Breast epithelium (tissue), 4 donors: ENCODE results near the gene KLF7. TPM values are rescaled to one million over a fixed set of nuclear protein-coding genes. Genes with fewer than 3 reads are reported as not detected.

ENCODE experiments used
- DNase-seq, 2 donors: peaks; one replicate each; pipeline ENCODE4 v3.0.0-alpha.2; 2019; ENCODE audit warnings: low spot score in 2 of 2
- H3K27ac ChIP-seq, 2 donors: fragments of 200-600 bp; sonication (generic) in 1 of 2; one replicate each; pipeline ENCODE4 v1.5.1; 2016 to 2019; ENCODE audit warnings: mild to moderate bottlenecking in 1 of 2
- H3K27me3 ChIP-seq, 2 donors: fragments of 200-600 bp; sonication (generic) in 1 of 2; one replicate each; pipeline versions ENCODE4 v1.5.1 to v1.6.0; 2017 to 2019; ENCODE audit warnings: control low read depth in 1 of 2, mild to moderate bottlenecking in 1 of 2
- H3K36me3 ChIP-seq: fragments of 200-600 bp; one replicate; pipeline ENCODE4 v1.5.1; 2019
- H3K4me1 ChIP-seq, 2 donors: fragments of 200-600 bp; sonication (generic); one replicate each; pipeline ENCODE4 v1.5.1; 2016 to 2019; ENCODE audit warnings: control low read depth in 1 of 2
- H3K4me3 ChIP-seq, 3 donors: fragments of 200-600 bp; sonication (generic); 1 replicate in 2 of 3; 2 replicates in 1 of 3; pipeline ENCODE4 v1.5.1; 2016 to 2019; ENCODE audit warnings: mild to moderate bottlenecking in 3 of 3, moderate library complexity in 2 of 3
- H3K9me3 ChIP-seq, 2 donors: fragments of 200-600 bp; sonication (generic) in 1 of 2; one replicate each; pipeline ENCODE4 v1.5.1; 2016 to 2019; ENCODE audit warnings: control low read depth in 1 of 2
- CTCF ChIP-seq, 3 donors: fragments of 450-650 bp; IDR thresholded peaks; one replicate each; pipeline ENCODE4 v1.5.1; 2016 to 2017; ENCODE audit warnings: antibody characterized with exemption in 3 of 3, mild to moderate bottlenecking in 3 of 3, moderate library complexity in 3 of 3
- POLR2A ChIP-seq: fragments of 450-650 bp; IDR thresholded peaks from one replicate; pipeline ENCODE4 v1.6.1; 2016; ENCODE audit warnings: antibody characterized with exemption, mild to moderate bottlenecking, moderate library complexity
- POLR2AphosphoS5 ChIP-seq, 3 donors: sonication (generic); formaldehyde crosslinking; IDR thresholded peaks; one replicate each; pipeline ENCODE4 v1.6.1; 2017; ENCODE audit warnings: antibody characterized with exemption in 3 of 3
- intact Hi-C: fragments of 100-400 bp; cut with DNase I; formaldehyde crosslinking; loops from one replicate; pipeline ENCODE4 v1.15.1; 2023; ENCODE audit warnings: low total_unique reads
- total RNA-seq, 3 donors: library from RNA; depleted of rRNA; stranded (reverse); fragments of >200 nt; gene quantifications; one replicate each; pipeline ENCODE4 v1.1.0, GENCODE V29; 2016

The KLF7 gene
- total RNA-seq, 3 donors from 2014 or later: 21.0 to 40.7 (median 37.3) TPM

GRCh38 chr2:207129821-207130220 lies 35.9 kb downstream of the KLF7 start:
- no peaks in the 10 kb centered on the region for H3K36me3 ChIP-seq
- no peak overlapping the region for H3K4me3 ChIP-seq
- no peak for TF ChIP-seq POLR2A
- no peak for TF ChIP-seq POLR2AphosphoS5 (IDR thresholded peaks at IDR 0.05)
- TF ChIP-seq CTCF (IDR thresholded peaks at IDR 0.05): no peak
- H3K27ac ChIP-seq: no peak overlapping the region
- intact Hi-C loops: no loop called here
- no peaks in the 10 kb centered on the region for H3K27me3 ChIP-seq
- peaks cover 0 to 3% of the 10 kb centered on the region in 2 donors for H3K9me3 ChIP-seq
- DNase-seq: no peak
- H3K4me1 ChIP-seq: no peaks in the 10 kb centered on the region

- DNase-seq: no peak
- TF ChIP-seq POLR2AphosphoS5 (IDR thresholded peaks at IDR 0.05) (no peak), POLR2A (no peak), CTCF (IDR thresholded peaks at IDR 0.05) (no peak)
- no peaks in the 10 kb centered on the region for H3K36me3 ChIP-seq
- intact Hi-C loops: no loop called here
- H3K27ac ChIP-seq: peak overlapping the region in 1 of 2 donors; percentile 16
- H3K4me3 ChIP-seq: no peak overlapping the region
- H3K9me3 ChIP-seq: peaks cover 0 to 3% of the 10 kb centered on the region in 2 donors
- no peaks in the 10 kb centered on the region for H3K4me1 ChIP-seq
- no peaks in the 10 kb centered on the region for H3K27me3 ChIP-seq
Measured at GRCh38 chr2:207128867-207129266, 36.9 kb downstream of the KLF7 start.

GRCh38 chr2:207126724-207127308 lies 38.9 kb downstream of the KLF7 start:
- no peaks in the 10 kb centered on the region for H3K27me3 ChIP-seq
- peaks cover 0 to 3% of the 10 kb centered on the region in 2 donors for H3K9me3 ChIP-seq
- H3K36me3 ChIP-seq: no peaks in the 10 kb centered on the region
- DNase-seq: no peak
- peaks cover 0 to 2% of the 10 kb centered on the region in 2 donors for H3K4me1 ChIP-seq
- H3K4me3 ChIP-seq: no peak overlapping the region
- intact Hi-C loops: no loop called here
- no peak overlapping the region for H3K27ac ChIP-seq
- no peak for TF ChIP-seq CTCF (IDR thresholded peaks at IDR 0.05)
- no peak for TF ChIP-seq POLR2AphosphoS5 (IDR thresholded peaks at IDR 0.05)
- no peak for TF ChIP-seq POLR2A

GRCh38 chr2:207123776-207124391 lies 41.9 kb downstream of the KLF7 start:
- Histone ChIP-seq H3K4me3 (no peak overlapping the region), H3K4me1 (peaks cover 0 to 7% of the 10 kb centered on the region in 2 donors), H3K27ac (no peak overlapping the region), H3K36me3 (no peaks in the 10 kb centered on the region), H3K27me3 (no peaks in the 10 kb centered on the region), H3K9me3 (peaks cover 0 to 3% of the 10 kb centered on the region in 2 donors)
- intact Hi-C loops: no loop called here
- no peak for DNase-seq
- TF ChIP-seq CTCF (IDR thresholded peaks at IDR 0.05) (no peak), POLR2A (no peak), POLR2AphosphoS5 (IDR thresholded peaks at IDR 0.05) (no peak)

- intact Hi-C loops: no loop called here
- H3K36me3 ChIP-seq: no peaks in the 10 kb centered on the region
- H3K9me3 ChIP-seq: peaks cover 0 to 3% of the 10 kb centered on the region in 2 donors
- no peaks in the 10 kb centered on the region for H3K27me3 ChIP-seq
- DNase-seq: no peak
- TF ChIP-seq POLR2AphosphoS5 (IDR thresholded peaks at IDR 0.05) (no peak), CTCF (IDR thresholded peaks at IDR 0.05) (no peak), POLR2A (no peak)
- no peak overlapping the region for H3K27ac ChIP-seq
- H3K4me3 ChIP-seq: no peak overlapping the region
- H3K4me1 ChIP-seq: peaks cover 0 to 7% of the 10 kb centered on the region in 2 donors
Measured at GRCh38 chr2:207123335-207123744, 42.4 kb downstream of the KLF7 start.
